H9 (cell line): ENCODE data around the gene ATP6V0A1. TPM values are rescaled to one million over a fixed set of nuclear protein-coding genes. Genes with fewer than 3 reads are reported as not detected.

Source experiments
- DNase-seq: peaks from one replicate; pipeline ENCODE4 v3.0.0-alpha.2; 2017
- H2AFZ ChIP-seq: one replicate; pipeline ENCODE4 v1.6.1; 2013; ENCODE audit warnings: mild to moderate bottlenecking, low read length, control low read depth, moderate library complexity
- H2AK5ac ChIP-seq: 2 replicates; pipeline ENCODE4 v1.6.1; 2013; ENCODE audit warnings: low read length, control low read depth, mixed read lengths; ENCODE audit not compliant: insufficient read length
- H2BK120ac ChIP-seq: one replicate; pipeline ENCODE4 v1.6.1; 2013; ENCODE audit warnings: low read depth, mild to moderate bottlenecking, low read length, control low read depth, inconsistent platforms; ENCODE audit not compliant: poor library complexity, severe bottlenecking
- H2BK12ac ChIP-seq: 2 replicates; pipeline ENCODE4 v1.6.1; 2013; ENCODE audit warnings: low read length, control low read depth, mixed read lengths, low read depth; ENCODE audit not compliant: insufficient read length
- H2BK15ac ChIP-seq: 2 replicates; pipeline ENCODE4 v1.6.1; 2013; ENCODE audit warnings: low read depth, low read length, control low read depth
- H2BK20ac ChIP-seq: one replicate; pipeline ENCODE4 v1.6.1; 2013; ENCODE audit warnings: low read depth, mild to moderate bottlenecking, low read length, control low read depth, inconsistent platforms; ENCODE audit not compliant: poor library complexity, severe bottlenecking
- H2BK5ac ChIP-seq: 2 replicates; pipeline ENCODE4 v1.6.1; 2013; ENCODE audit warnings: low read length, control low read depth, mixed read lengths; ENCODE audit not compliant: insufficient read length
- H3K14ac ChIP-seq: 2 replicates; pipeline ENCODE4 v1.6.1; 2013; ENCODE audit warnings: low read length, control low read depth; ENCODE audit not compliant: insufficient read depth
- H3K18ac ChIP-seq: 2 replicates; pipeline ENCODE4 v1.6.1; 2013; ENCODE audit warnings: low read depth, mild to moderate bottlenecking, mixed read lengths, low read length, control low read depth; ENCODE audit not compliant: insufficient read length
- H3K23ac ChIP-seq: 2 replicates; pipeline ENCODE4 v1.6.1; 2013; ENCODE audit warnings: low read length, control low read depth, mixed read lengths, low read depth; ENCODE audit not compliant: insufficient read length
- H3K23me2 ChIP-seq: 2 replicates; pipeline ENCODE4 v1.6.1; 2013; ENCODE audit warnings: low read depth, mild to moderate bottlenecking, mixed read lengths, low read length, control low read depth; ENCODE audit not compliant: insufficient read length, poor library complexity, severe bottlenecking
- H3K27ac ChIP-seq: 2 replicates; pipeline ENCODE4 v1.5.1; 2013; ENCODE audit warnings: low read length, control low read depth, mixed read lengths, low read depth; ENCODE audit not compliant: insufficient read length
- H3K27me3 ChIP-seq: 2 replicates; pipeline ENCODE4 v1.6.1; 2013; ENCODE audit warnings: low read length, control low read depth, inconsistent platforms; ENCODE audit not compliant: insufficient read depth
- H3K4ac ChIP-seq: 2 replicates; pipeline ENCODE4 v1.6.1; 2013; ENCODE audit warnings: low read depth, mild to moderate bottlenecking, control low read depth, inconsistent platforms, low read length, moderate library complexity
- H3K4me1 ChIP-seq: 2 replicates; pipeline ENCODE4 v1.6.1; 2013; ENCODE audit warnings: low read length, control low read depth, inconsistent platforms; ENCODE audit not compliant: insufficient read depth
- H3K4me2 ChIP-seq: 2 replicates; pipeline ENCODE4 v1.6.1; 2013; ENCODE audit warnings: low read length, control low read depth, mixed read lengths; ENCODE audit not compliant: insufficient read length, insufficient read depth
- H3K56ac ChIP-seq: 2 replicates; pipeline ENCODE4 v1.6.1; 2013; ENCODE audit warnings: low read depth, mild to moderate bottlenecking, mixed read lengths, low read length, control low read depth; ENCODE audit not compliant: insufficient read length
- H3K79me1 ChIP-seq: 2 replicates; pipeline ENCODE4 v1.6.1; 2013; ENCODE audit warnings: low read depth, mild to moderate bottlenecking, moderate library complexity, low read length, control low read depth, inconsistent platforms; ENCODE audit not compliant: insufficient read depth, poor library complexity, severe bottlenecking
- H3K79me2 ChIP-seq: 2 replicates; pipeline ENCODE4 v1.6.1; 2013; ENCODE audit warnings: low read length, control low read depth, inconsistent platforms; ENCODE audit not compliant: insufficient read depth
- H3K9ac ChIP-seq: 2 replicates; pipeline ENCODE4 v1.6.1; 2013; ENCODE audit warnings: low read length, control low read depth, mixed read lengths; ENCODE audit not compliant: insufficient read length; ENCODE audit errors: extremely low read depth
- H3K9me3 ChIP-seq: one replicate; pipeline ENCODE4 v1.6.1; 2013; ENCODE audit warnings: low read depth, low read length, inconsistent platforms; ENCODE audit not compliant: control insufficient read depth
- H3T11ph ChIP-seq: one replicate; pipeline ENCODE4 v1.6.1; 2013; ENCODE audit warnings: mild to moderate bottlenecking, low read length, control low read depth, inconsistent platforms
- H4K20me1 ChIP-seq: one replicate; pipeline ENCODE4 v1.6.1; 2013; ENCODE audit not compliant: control insufficient read depth, insufficient read length, insufficient read depth
- H4K5ac ChIP-seq: 2 replicates; pipeline ENCODE4 v1.6.1; 2013; ENCODE audit warnings: low read depth, mild to moderate bottlenecking, mixed read lengths, low read length, control low read depth; ENCODE audit not compliant: insufficient read length
- H4K8ac ChIP-seq: replicated peaks from 2 replicates; pipeline ENCODE4 v1.6.1; 2013; ENCODE audit warnings: low read length, control low read depth, mixed read lengths, low read depth; ENCODE audit not compliant: insufficient read length
- H4K91ac ChIP-seq: 2 replicates; pipeline ENCODE4 v1.6.1; 2013; ENCODE audit warnings: low read depth, mild to moderate bottlenecking, moderate library complexity, mixed read lengths, low read length, control low read depth; ENCODE audit not compliant: insufficient read length
- H3K27ac Mint-ChIP-seq, 3 experiments: 2 replicates in 2 of 3; 3 replicates in 1 of 3; pipeline ENCODE4 v1.8.0; 2020 to 2021; ENCODE audit warnings: mixed read lengths in 3 of 3, mild to moderate bottlenecking in 1 of 3, moderate library complexity in 1 of 3
- H3K27me3 Mint-ChIP-seq: 2 replicates; pipeline ENCODE4 v1.8.0; 2021; ENCODE audit warnings: low read depth, mild to moderate bottlenecking, moderate library complexity, mixed read lengths
- H3K36me3 Mint-ChIP-seq, 3 experiments: 2 replicates in 2 of 3; 3 replicates in 1 of 3; pipeline ENCODE4 v1.8.0; 2020 to 2021; ENCODE audit warnings: low read depth in 3 of 3, mixed read lengths in 3 of 3; ENCODE audit not compliant: insufficient read depth in 1 of 3
- H3K4me1 Mint-ChIP-seq, 2 experiments: 2 replicates each; pipeline ENCODE4 v1.8.0; 2020; ENCODE audit warnings: mixed read lengths in 2 of 2
- H3K4me3 Mint-ChIP-seq, 2 experiments: 2 replicates in 1 of 2; 3 replicates in 1 of 2; pipeline ENCODE4 v1.8.0; 2020 to 2021; ENCODE audit warnings: mild to moderate bottlenecking in 2 of 2, mixed read lengths in 2 of 2, moderate library complexity in 1 of 2
- H3K9me3 Mint-ChIP-seq, 2 experiments: 2 replicates in 1 of 2; 3 replicates in 1 of 2; pipeline ENCODE4 v1.8.0; 2020; ENCODE audit warnings: mild to moderate bottlenecking in 2 of 2, mixed read lengths in 2 of 2, moderate library complexity in 1 of 2
- WGBS: extraction: QIAGEN DNeasy Blood & Tissue Kit; methylation state at CpG from one replicate; pipeline ENCODE4 v1.1.7; 2013; ENCODE audit warnings: missing lambda C conversion rate, low lambda C conversion rate, mixed read lengths; ENCODE audit not compliant: insufficient read length; ENCODE audit errors: extremely low coverage; 5-methylcytosine and 5-hydroxymethylcytosine counted together
- total RNA-seq: library from RNA; stranded (reverse); gene quantifications from 2 replicates; pipeline ENCODE4 v1.2.1, GENCODE V29; 2021
- TF ChIP-seq, protein P1 (sequence below): fragments of 200-600 bp; sonication (generic); conservative IDR thresholded peaks from 3 replicates; pipeline ENCODE4 v1.8.0; 2021; ENCODE audit warnings: antibody characterized with exemption, mild to moderate bottlenecking

Gene ATP6V0A1
- total RNA-seq, 1 experiment from 2014 or later = 54.1 TPM

DNA sequence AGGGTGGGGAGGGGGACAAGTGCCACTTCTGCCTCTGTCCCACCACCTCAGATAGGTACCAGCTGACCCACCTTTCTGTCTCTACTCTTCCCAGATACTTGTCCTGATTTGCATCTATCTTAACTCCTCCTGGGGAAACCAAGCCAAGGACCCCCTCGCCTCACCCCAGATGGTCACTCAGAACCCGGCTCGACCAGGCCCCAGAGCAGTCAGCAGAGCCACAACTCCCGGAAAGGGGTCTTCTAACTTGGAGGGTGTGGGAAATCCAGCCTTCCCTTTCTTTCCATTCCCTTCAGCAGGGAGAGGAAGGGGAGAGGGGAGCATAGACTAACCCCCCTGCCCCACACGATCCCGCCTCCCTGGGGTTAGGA is 37.6 kb upstream of the ATP6V0A1 start:
- Histone ChIP-seq H3K79me1 (no peaks in the 10 kb centered on the region), H3K18ac (no peak overlapping the region), H3K14ac (no peak overlapping the region), H3K23ac (no peak overlapping the region), H3K27me3 (no peaks in the 10 kb centered on the region; the same call in 1 of the 2 replicates), H4K91ac (no peak overlapping the region), H3K4ac (no peak overlapping the region), H3K9ac (no peak overlapping the region), H2BK12ac (no peak overlapping the region), H3T11ph (no peak overlapping the region), H2BK20ac (no peak overlapping the region), H3K79me2 (no peaks in the 10 kb centered on the region), H3K56ac (no peak overlapping the region), H3K9me3 (no peaks in the 10 kb centered on the region), H2AFZ (no peak overlapping the region), H4K5ac (no peak overlapping the region), H2BK15ac (no peak overlapping the region), H3K27ac (no peak overlapping the region), H3K23me2 (peaks cover 24% of the 10 kb centered on the region), H2BK5ac (no peak overlapping the region), H2BK120ac (no peak overlapping the region), H3K4me1 (no peaks in the 10 kb centered on the region; the same call in 1 of the 2 replicates), H4K20me1 (no peaks in the 10 kb centered on the region), H2AK5ac (no peak overlapping the region), H4K8ac (no peak overlapping the region), H3K4me2 (peak overlapping the region; percentile 77)
- Mint-ChIP-seq H3K4me1 (peaks cover 30 to 37% of the 10 kb centered on the region in 2 experiments), H3K27me3 (peaks cover 23% of the 10 kb centered on the region), H3K9me3 (no peaks in the 10 kb centered on the region; a peak in 1 of 5 replicates), H3K4me3 (peak overlapping the region; percentile 88 to 93), H3K27ac (no peak overlapping the region), H3K36me3 (peaks cover 0 to 3% (median 0%) of the 10 kb centered on the region in 3 experiments; a peak in 4 of 7 replicates)
- no CpG with 5 or more reads among the region's 6 CpGs for WGBS
- no peak for DNase-seq
- TF ChIP-seq, protein P1, sequence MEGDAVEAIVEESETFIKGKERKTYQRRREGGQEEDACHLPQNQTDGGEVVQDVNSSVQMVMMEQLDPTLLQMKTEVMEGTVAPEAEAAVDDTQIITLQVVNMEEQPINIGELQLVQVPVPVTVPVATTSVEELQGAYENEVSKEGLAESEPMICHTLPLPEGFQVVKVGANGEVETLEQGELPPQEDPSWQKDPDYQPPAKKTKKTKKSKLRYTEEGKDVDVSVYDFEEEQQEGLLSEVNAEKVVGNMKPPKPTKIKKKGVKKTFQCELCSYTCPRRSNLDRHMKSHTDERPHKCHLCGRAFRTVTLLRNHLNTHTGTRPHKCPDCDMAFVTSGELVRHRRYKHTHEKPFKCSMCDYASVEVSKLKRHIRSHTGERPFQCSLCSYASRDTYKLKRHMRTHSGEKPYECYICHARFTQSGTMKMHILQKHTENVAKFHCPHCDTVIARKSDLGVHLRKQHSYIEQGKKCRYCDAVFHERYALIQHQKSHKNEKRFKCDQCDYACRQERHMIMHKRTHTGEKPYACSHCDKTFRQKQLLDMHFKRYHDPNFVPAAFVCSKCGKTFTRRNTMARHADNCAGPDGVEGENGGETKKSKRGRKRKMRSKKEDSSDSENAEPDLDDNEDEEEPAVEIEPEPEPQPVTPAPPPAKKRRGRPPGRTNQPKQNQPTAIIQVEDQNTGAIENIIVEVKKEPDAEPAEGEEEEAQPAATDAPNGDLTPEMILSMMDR = no peak
